SH-SY5Y (cell line): ENCODE data around the gene THAP5.

Experiments
- GATA2 ChIP-seq: IDR thresholded peaks from 2 replicates; pipeline ENCODE4 v1.6.1; 2011; ENCODE audit warnings: mild to moderate bottlenecking, low read depth, low read length
- GATA3 ChIP-seq: IDR thresholded peaks from 2 replicates; pipeline ENCODE4 v1.6.1; 2011; ENCODE audit warnings: low read depth, mild to moderate bottlenecking, low read length, moderate library complexity

GRCh38 chr7:108596560-108596959 is 27.1 kb upstream of the THAP5 start:
- TF ChIP-seq GATA2 (no peak), GATA3 (no peak)
